NCI-H1048 (cell line): Measurements from ENCODE around the gene CDC14A.
A peak's percentile ranks its signal among the peaks of the same experiment; 100 is the strongest.
"Not testable (repeated sequence)": the region's sequence is repeated elsewhere in the genome, so short reads cannot be mapped to it uniquely, and the experiment has no call there.

Experiments used
- DNase-seq: peaks from one replicate; lab custom pipeline; 2025; lab: John Stamatoyannopoulos, UW

The CDC14A gene, protein sequence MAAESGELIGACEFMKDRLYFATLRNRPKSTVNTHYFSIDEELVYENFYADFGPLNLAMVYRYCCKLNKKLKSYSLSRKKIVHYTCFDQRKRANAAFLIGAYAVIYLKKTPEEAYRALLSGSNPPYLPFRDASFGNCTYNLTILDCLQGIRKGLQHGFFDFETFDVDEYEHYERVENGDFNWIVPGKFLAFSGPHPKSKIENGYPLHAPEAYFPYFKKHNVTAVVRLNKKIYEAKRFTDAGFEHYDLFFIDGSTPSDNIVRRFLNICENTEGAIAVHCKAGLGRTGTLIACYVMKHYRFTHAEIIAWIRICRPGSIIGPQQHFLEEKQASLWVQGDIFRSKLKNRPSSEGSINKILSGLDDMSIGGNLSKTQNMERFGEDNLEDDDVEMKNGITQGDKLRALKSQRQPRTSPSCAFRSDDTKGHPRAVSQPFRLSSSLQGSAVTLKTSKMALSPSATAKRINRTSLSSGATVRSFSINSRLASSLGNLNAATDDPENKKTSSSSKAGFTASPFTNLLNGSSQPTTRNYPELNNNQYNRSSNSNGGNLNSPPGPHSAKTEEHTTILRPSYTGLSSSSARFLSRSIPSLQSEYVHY

DNA sequence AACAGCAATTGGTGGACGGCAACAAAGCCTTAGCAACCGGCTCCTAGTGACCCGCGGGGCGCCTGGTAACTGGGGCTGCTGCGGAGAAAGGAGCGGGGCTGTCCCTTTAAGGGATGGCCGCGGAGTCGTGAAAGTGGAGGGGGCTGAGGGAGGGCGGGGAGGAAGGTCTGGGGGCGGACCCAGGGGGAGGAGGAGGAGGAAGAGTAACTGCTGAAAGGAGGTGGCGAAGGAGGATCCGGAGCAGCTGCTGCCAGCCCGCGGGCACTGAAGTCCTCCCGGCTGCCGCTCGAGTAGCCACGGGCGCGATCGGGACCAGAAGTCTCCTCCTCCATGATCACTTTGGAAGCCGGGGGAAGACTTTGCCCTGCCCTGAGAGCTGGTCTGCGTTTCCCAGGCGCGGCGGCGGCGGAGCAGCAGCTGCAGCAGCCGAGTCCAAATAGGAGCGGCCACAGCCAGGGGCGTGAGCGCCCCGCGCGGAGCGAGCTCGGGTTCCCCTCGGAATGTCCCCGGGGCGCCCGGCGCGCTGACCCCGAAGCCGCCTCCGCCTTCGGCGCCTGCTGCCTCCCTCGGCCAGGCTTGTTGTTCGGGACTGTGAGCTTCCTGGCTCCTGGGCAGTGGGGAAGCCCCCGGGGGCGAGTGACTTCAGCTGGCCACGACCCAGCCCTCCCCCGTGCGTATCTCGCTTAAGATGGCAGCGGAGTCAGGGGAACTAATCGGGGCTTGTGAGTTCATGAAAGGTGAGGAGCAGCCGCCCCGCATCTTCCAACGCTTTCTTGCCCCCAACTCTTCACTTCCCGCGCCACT lies at the start of gene CDC14A:
Gene CDC14A (plus strand): TSS at position 240 of the 804 bp plus-strand sequence. CDS start 449 bp downstream, at position 689.
- peak; percentile 79 for DNase-seq

- DNase-seq = no peak
Measured at GRCh38 chr1:100302739-100303138, 49.6 kb upstream of the CDC14A start.

DNA sequence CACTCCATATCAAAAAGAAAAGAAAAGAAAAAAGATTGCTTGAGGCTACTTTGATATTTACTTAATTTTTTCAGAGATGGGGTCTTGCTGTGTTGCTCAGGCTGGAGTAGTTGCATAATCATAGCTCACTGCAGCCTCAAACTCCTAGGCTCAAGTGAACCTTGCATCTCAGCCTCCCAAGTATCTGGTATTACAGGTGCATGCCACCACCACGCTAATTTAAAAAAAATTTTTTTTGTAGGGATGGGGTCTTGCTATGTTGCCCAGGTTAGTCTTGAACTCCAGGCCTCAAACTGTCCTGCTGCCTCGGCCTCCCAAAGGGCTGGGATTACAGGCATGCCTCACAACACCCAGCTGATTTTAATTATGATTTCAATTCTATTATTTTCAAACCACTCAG lies 48.1 kb upstream of the CDC14A start:
- DNase-seq = no peak

DNA sequence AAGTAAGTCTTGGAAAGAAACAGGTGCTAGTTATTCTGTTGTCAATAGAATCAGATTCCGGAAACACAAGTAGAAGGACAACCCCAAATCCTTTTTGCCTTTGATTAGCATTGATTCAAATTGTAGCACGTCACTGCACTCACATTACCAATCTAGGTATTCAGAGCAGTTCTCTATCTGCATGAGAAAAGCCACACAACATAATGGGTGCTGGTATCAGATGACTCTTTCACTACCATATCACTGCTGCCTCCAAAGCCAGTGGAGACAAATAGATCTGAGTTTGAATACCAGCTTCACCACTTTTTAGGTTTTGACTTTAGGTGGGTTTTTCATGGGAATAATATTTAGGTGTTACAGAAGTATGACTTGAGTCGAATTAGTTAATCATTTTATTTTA lies 47.4 kb upstream of the CDC14A start:
- no peak for DNase-seq

DNA sequence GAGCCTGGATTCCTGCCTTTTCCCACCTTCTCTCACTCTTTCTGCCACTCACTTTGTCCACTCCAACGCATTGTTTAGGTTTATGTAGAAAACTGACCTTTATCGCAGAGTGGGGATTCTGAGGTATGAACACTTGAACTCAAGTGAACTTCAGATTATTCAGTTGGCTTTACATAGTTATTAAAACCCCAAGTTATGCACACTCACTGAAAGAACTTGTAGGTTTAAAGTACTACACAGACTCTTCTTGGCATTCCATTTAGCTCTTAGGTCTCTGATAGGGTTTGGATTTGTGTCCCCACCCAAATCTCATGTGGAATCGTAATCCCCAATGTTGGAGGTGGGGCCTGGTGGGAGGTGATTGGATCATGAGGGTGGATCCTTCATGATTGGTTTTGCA lies 46.4 kb upstream of the CDC14A start:
- no peak for DNase-seq

DNA sequence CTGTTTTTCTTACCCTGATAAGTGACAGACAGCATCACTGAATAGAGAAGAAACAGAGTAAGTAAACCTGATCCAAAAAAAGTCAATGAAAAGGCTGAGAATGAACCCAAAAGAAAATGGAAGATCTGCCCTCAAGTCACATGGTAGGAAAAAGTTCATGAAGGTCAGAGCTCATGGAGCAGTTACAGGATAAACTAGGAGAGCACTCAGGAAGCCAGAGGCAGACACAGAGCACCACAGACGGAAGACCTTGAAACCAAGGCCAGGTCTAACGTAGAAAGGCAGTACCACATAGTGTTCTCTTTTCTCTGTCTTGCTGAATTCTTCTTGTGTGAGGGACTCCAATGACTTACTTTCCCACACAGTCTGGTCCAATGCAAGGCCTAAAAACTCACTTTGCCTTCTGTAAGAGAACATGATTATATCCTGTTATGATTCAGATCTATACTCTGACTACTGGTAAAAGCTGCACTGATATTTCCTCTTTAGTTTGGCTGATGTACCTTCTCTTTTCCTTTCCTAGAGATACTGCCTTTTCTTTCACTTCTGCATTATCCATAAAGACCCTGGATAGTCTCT lies 45.5 kb upstream of the CDC14A start:
- DNase-seq = no peak

DNA sequence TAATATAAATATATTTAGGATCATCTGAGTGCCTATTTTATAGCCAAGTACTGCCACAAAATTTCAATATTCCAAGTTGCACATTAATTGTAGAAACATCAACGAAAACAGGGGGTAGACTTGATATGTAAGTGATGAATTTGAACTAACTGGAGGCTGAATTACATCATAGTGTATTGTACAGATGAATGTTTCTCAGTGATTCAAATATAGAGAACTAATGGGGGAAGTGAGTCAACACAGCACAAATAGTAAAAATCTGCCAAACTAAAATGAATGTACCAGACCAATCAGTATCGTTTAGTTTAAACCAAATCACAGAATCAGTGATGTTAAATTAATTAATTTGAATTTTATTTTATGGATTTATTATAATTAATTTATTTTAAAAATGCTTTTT lies 43.5 kb upstream of the CDC14A start:
- no peak for DNase-seq

- no peak for DNase-seq
Measured at GRCh38 chr1:100309863-100310262, 42.4 kb upstream of the CDC14A start.

GRCh38 chr1:100313382-100313781 lies 38.9 kb upstream of the CDC14A start:
- no peak for DNase-seq

GRCh38 chr1:100316622-100317021 lies 35.7 kb upstream of the CDC14A start:
- DNase-seq = no peak

- DNase-seq = no peak
Measured at GRCh38 chr1:100320311-100321099, 31.8 kb upstream of the CDC14A start.

DNA sequence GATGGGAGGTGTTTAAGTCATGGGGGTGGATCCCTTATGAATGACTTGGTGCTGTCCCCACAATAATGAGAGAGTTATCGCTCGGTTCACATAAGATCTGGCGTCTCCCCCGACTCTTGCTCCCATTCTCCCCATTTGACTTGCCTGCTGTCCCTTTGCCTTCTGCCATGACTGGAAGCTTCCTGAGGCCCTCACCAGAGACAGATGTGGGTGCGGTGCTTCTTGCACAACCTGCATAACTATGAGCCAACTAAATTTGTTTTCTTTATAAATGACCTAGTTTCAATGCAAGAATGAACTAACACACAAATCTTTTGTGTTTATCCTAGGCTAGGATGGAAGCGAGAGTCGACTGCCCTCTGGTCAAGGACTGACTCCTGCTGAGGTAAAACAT lies 31.2 kb upstream of the CDC14A start:
- no peak for DNase-seq

DNA sequence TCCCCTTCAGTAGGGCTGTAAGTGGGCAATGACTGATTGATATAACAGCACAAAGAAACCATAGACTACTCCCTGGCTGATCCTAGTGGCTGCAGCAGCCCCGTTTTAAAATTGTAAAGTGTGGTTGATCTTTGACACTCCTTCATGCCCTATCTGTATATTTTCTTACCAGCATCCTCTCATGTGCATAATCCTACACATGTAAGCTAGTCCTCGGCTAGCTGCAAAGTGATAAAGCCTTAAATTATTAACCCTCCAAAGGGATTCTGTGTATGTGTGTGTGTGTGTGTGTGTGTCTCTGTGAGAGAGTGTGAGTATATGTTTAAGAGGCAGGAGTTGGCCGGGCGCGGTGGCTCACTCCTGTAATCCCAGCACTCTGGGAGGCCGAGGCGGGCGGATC lies 30.8 kb upstream of the CDC14A start:
- DNase-seq = no peak

- DNase-seq = no peak
Measured at GRCh38 chr1:100322436-100323211, 29.7 kb upstream of the CDC14A start.

DNA sequence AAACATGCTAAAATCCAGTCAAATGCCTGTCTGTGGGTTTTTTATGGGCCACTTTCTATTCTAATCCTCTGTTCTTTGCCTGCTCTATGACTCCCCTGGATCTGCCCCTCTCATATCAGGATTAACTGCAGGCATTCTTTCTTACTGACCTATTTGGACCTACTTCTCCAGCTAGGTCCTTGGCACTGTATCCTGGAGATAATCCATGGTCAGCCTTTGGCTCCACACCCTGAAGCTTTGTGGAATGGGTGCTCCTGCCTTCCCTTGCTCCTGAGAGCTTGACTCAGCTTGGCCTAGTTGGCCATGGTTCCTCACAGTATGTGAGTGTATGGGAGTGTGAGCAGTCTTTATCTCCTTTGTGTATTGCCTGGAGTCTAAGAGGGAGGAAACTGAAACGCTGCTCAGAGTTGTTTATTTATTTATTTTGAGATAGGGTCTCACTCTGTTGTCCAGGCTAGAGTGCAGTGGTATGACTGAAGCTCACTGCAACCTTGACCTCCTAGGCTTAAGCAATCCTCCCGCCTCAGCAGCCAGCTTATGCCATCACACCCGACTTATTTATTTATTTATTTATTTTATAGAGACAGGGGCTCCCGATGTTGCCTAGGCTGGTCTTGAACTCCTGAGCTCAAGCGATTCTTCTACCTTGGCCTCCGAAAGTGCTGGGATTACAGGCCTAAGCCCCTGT lies 28.7 kb upstream of the CDC14A start:
- no peak for DNase-seq

DNA sequence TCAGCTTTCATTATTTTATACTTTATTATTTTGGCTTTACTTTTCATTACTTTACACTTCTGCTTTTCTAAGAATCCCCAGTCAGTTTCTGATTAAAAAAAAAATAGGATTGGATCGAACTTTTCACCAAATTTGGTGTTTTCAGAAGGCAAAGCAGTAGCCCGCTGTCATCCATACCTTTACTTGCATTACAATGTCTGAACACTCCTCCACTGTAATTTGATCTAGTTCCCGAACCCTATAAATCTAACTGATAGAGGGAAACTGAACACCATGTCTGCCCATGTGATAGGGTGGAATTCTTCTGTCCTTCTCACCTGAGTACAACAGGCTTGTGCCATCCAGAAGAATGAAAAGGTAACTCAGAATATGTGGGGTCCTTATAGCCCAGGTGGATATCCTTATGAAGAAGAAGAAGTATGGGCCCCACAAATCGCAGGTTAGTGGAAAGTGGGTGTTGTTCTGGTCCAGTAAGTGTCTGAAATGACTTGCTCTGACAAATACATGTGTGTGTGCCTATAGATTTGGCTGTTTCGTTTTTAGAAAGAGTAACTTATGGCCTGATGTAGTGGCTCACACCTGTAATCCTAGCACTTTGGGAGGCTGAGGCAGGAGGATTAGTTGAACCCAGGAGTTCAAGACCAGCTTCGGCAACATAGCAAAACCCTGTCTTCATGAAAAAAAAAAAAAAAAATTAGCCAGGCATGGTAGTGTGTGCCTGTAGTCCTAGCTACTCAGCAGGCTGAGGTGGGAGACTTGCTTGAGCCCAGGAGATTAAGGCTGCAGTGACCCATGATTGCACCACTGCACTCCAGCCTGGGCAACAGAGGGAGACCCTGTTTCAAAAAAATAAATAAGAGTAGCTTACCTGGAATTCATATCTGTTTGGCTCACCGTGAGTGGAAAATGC lies 26.6 kb upstream of the CDC14A start:
- DNase-seq = no peak

GRCh38 chr1:100326325-100326670 lies 26.0 kb upstream of the CDC14A start:
- DNase-seq = not testable (repeated sequence)

DNA sequence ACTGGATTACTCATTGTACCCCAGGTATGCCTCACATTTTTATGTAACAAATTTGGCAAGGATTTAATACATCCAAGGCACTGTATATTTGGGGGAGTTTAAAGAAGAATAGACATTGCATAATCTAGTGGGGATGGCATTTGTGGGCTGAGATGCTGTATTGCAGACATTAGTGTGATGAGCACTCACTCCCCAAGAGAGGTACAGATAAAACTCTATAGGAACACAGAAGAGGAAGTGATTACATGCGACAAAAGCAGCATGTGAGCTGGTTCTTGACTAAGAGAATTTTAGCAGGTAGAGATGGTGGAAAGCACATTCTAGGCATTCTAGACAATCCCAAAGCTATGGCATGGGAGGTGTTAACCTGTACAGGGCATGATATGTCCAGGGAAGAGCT lies 24.2 kb upstream of the CDC14A start:
- no peak for DNase-seq

DNA sequence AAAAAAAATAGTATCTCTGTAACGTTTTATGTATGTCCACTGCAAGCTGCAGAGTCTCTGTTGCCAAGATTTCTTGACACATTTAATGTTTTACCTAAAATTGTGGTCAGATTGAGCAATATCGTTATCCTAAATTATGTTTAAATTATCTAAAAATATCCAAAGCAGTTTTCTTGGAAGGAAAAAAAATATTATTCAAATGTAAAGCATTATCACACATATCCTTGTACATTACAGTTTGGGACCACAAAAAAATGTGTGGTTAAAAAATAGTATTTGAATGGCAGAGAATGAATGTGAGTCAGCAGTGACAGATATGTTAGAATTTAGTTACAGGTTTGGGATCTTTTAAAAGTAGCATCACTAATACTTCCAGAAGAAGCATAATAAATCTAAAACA lies 21.2 kb upstream of the CDC14A start:
- DNase-seq = not testable (repeated sequence)
